ENCODE results near the gene ZDHHC8.

The ZDHHC8 gene

DNA sequence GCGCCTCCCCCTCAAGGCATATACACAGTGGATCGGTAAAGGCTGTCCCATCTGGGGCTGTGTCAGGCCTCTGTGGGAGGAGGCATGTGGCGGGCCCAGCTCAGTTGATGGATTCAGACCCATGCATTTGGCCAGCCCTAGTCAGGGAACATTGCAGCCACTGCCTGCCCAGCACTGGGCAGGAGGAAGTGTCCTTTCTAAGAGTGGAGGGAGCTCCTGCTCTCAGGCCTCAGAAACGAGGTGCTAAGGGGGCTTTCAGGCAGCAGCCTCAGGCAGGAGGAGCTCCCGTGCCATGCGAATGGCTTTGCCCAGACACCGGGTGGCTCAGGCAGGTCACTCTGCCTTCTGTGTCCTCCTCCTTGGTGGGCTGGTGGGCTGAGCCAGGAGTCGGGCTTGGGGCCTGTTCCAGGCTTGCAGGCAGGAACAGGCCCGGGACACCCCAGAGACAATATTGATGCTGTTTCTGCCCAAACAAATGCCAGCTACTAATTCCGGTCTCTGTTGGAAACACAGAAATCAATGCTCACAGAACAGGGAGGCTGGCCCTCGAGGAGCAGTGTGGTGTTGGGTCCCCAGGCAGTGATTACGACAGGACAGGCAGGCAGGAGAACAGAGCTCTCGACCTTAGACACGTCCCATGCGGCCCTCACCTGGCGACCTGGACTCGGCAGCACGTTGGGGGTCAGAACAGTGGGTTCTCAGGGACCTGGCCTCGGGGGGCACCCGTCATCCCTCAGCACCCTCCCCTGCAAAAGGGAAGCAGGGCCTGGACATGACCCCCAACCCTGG is 61.6 kb downstream of the ZDHHC8 start:
- no peak overlapping the region for H3K4me3 ChIP-seq (ENCODE audit: low read depth, low read length)
- TF ChIP-seq POLR2A (IDR thresholded peaks at IDR 0.05; ENCODE audit: extremely low read depth, insufficient read length) = no peak
- no peak for TF ChIP-seq MYC (IDR thresholded peaks at IDR 0.05; ENCODE audit: low read depth, low read length)
- no peak for TF ChIP-seq MAX (IDR thresholded peaks at IDR 0.05; ENCODE audit: low read depth, low read length)
- TF ChIP-seq, protein P1, sequence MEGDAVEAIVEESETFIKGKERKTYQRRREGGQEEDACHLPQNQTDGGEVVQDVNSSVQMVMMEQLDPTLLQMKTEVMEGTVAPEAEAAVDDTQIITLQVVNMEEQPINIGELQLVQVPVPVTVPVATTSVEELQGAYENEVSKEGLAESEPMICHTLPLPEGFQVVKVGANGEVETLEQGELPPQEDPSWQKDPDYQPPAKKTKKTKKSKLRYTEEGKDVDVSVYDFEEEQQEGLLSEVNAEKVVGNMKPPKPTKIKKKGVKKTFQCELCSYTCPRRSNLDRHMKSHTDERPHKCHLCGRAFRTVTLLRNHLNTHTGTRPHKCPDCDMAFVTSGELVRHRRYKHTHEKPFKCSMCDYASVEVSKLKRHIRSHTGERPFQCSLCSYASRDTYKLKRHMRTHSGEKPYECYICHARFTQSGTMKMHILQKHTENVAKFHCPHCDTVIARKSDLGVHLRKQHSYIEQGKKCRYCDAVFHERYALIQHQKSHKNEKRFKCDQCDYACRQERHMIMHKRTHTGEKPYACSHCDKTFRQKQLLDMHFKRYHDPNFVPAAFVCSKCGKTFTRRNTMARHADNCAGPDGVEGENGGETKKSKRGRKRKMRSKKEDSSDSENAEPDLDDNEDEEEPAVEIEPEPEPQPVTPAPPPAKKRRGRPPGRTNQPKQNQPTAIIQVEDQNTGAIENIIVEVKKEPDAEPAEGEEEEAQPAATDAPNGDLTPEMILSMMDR (IDR thresholded peaks at IDR 0.05; ENCODE audit: low read depth, low read length) = no peak
- no peak for DNase-seq (ENCODE audit: low read depth)

DNA sequence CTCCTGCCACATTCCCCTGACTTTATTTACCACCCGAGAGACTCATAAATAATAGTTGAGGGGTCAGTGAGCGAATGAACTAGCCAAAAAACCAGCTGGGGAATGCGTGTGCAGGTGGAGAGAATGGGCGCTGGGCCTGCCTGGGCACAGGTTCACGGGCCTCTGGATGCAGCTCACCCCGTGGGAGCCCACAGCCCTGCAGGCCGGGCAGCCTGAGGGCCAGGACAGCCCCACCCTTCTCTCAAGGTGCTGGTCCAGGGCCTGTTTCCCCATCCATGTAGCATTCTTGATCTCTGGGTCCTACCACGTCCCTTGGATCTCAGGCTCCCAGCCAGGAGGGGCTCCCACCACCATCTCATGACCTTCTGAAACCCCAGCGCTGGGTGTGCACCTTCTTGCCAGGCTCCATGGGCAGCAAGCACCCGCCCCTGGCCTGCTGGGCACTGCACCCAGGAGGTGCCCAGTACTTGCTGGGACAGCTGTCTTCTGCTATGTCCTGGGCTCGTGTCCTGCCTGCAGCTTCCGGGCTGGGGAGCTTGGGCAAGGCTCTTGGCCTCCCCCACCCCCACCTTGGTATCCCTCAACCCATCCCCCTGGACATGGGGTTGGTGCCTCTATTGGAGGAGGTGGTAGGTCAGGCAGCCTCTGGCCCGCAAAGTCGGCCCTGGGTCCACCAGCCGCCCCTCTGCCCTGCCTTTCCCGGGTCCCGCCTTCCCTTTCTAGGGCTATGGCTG is 62.3 kb downstream of the ZDHHC8 start:
- no peak for TF ChIP-seq POLR2A (IDR thresholded peaks at IDR 0.05; ENCODE audit: extremely low read depth, insufficient read length)
- no peak for TF ChIP-seq MAX (IDR thresholded peaks at IDR 0.05; ENCODE audit: low read depth, low read length)
- no peak for TF ChIP-seq MYC (IDR thresholded peaks at IDR 0.05; ENCODE audit: low read depth, low read length)
- TF ChIP-seq, protein P1 (IDR thresholded peaks at IDR 0.05; ENCODE audit: low read depth, low read length) = no peak
- no peak overlapping the region for H3K4me3 ChIP-seq (ENCODE audit: low read depth, low read length)
- no peak for DNase-seq (ENCODE audit: low read depth)

GRCh38 chr22:20194681-20195593 is 63.3 kb downstream of the ZDHHC8 start:
- TF ChIP-seq MAX (IDR thresholded peaks at IDR 0.05; ENCODE audit: low read depth, low read length) (no peak), MYC (IDR thresholded peaks at IDR 0.05; ENCODE audit: low read depth, low read length) (no peak), POLR2A (IDR thresholded peaks at IDR 0.05; ENCODE audit: extremely low read depth, insufficient read length) (no peak)
- TF ChIP-seq, protein P1 (IDR thresholded peaks at IDR 0.05; ENCODE audit: low read depth, low read length) = no peak
- no peak for DNase-seq (ENCODE audit: low read depth)
- H3K4me3 ChIP-seq (ENCODE audit: low read depth, low read length) = no peak overlapping the region

GRCh38 chr22:20196094-20196842 is 64.7 kb downstream of the ZDHHC8 start:
- no peak overlapping the region for H3K4me3 ChIP-seq (ENCODE audit: low read depth, low read length)
- DNase-seq (ENCODE audit: low read depth) = no peak
- no peak for TF ChIP-seq MAX (IDR thresholded peaks at IDR 0.05; ENCODE audit: low read depth, low read length)
